ENCODE results near the gene SAAL1.

GRCh38 chr11:18063862-18064434, 41.9 kb downstream of the SAAL1 start:
- TF ChIP-seq CTCF (IDR thresholded peaks at IDR 0.05; ENCODE audit: poor library complexity): no peak
- no peak for TF ChIP-seq EZH2 (IDR thresholded peaks at IDR 0.05; ENCODE audit: borderline replicate concordance)
